Activated naive CD4-positive, alpha-beta T cell treated with Interleukin-2 at 50 U/mL for 16 hours (primary cell): Measurements from ENCODE around the gene TLCD5.

Experiments
- DNase-seq: peaks from one replicate; pipeline ENCODE4 v3.0.0-alpha.2; 2020

TLCD5 gene

DNA sequence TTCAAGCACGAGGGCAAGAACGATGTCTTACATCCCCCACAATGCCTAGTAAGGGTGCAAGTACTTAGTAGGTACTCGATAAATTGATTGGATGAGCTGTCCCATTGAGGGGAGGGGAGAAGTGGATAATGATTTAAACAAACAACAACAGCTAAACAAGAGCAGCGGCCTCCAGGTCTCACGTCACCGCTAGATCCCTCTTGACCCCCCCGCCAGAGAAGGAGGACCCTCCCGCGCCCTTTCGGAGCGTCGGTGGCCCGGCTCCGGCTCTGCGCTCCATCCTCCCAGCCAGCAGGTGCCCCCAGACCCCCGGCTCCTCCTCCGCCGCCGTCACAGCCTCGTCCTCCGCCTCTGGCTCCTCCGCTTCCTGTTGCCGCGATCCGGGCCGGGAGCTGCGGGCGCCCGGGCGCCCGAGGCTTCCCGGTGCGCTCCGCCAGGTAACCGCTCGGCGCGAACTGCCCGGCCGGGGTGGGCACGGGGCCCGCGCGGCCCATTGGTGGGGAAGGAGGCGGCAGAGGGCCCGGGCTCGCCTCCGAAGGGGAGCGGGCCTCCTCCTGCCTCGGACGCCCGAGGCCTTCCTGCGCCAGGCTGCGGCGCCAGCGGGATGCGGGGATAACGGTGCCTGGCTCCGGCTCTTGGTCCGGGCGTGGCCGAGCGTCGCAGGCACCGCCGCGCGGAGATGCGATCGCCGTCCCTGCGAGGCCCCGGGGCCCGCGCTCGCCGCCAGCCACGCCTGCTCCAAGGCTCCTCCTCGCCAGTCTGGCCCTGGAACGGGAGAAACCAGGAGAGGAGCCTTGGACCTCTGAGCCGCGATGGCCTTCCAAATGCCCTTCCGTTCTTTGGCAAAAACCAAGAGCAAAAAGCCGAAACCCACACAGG is at the start of gene TLCD5:
Gene TLCD5 (plus strand): TSS at position 368 of the 879 bp plus-strand sequence. CDS start 2,143 bp downstream, outside the sequence.
- DNase-seq, result peak; percentile 42

DNA sequence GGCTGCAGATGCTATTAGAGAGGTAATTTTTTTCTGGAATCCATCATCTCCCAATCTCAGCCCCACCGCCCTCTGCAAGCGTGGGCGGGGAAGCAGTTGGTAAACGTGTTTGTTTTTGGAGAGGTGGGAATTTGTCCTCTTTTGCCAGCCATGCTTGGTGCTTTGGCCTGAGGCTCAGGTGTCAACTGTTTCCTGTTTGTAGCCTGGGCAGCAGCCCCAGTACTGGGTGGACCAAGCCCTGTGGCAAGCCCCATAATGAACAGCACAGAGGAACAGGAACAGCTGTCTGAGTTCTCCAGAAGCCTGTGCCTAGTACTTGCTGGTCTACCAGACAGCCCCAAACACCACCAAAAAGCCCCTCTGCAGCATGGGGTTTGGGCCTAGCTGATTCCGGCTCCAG is 45.6 kb upstream of the TLCD5 start:
- no peak for DNase-seq

DNA sequence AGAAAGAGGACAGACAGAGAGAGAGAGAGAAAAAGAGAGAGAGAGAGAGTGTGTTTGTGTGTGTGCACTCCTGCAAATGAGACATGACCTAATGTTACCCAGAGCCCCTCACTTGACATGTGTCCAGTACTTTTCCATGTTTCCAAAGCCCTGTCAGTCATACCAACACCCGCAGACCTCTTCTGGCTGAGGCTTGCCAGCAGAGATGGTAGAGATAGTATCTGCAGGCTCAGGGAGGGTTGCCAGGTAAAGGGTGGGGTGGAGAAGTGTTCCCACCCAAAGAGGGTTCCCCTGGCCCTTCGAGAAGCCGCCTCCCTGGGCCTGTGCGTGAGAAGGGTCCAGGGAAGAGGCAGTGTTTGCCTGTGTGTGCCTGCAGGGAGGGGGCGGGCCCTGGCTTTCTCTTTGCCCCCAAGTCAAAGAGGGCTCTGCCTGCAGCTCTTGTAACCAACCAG is 44.5 kb upstream of the TLCD5 start:
- no peak for DNase-seq

DNA sequence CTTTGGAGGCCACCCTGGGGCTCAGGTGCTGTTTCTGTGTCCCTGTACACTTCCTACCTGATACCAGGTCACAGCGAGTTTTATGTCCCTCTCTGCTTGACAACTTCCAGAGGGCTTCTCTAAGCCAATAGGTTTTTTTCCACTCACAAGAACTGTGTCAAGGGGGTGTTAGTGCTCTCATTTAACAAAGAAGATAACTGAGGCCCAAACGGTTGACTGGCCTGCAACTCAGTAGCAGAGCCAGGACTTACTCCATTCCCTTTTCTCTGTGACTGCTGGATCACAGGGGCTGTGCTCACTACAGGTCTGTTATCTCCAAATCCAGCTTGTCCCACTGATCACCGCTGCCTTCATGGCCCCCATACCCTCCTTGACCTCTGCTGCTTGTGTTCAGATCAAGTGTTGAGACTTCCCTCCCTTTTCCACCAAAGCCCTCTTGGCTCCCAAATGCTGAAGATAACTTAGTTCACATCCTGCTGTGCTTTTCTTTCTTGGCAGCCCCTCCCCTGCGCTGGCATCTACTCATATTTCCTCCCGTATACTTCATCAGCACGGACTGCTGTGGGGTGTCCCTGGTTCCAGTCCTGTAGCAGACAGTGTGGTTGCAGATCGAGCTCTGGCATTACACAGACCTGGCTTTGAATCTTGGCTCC is 43.8 kb upstream of the TLCD5 start:
- DNase-seq, result no peak

DNA sequence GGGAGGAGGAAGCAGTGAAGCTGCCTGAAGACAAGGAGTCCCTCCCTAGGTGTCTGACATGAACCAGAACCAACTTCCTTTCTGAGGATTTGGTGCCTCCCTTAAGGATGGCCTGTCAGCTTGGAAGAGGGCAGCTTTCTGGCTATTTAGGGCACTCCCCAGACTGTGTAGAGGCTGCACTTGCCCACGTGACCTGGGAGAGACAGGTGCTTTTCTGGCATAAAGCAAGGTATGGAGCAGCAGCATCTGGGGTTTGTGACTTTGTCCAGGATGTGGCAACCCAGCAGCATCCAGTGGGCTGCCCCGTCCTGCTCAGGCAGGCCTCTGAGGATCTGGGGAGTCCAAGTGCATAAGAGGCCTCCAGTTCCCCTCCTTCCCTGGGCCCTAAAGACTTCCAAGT is 42.0 kb upstream of the TLCD5 start:
- DNase-seq, result no peak

DNA sequence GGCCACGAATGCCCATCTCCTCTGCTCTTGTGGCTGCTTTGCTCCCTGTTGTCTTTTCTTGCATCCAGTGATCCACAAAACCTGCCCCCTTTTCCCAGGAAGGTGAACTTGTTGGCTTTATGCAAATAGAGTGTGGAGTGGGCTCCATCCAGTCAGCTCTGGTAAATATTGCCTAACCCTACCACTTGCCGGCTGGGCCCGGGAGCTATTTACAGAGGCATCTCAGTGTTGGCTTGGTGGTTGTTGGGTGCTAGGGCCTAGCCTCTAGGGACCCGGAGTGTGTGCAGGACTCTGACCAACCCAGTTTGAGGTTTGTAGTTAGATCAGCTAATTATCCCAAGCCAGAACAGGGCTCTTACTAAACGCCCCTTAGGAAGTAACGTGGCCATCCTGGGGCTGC is 40.8 kb upstream of the TLCD5 start:
- no peak for DNase-seq

DNA sequence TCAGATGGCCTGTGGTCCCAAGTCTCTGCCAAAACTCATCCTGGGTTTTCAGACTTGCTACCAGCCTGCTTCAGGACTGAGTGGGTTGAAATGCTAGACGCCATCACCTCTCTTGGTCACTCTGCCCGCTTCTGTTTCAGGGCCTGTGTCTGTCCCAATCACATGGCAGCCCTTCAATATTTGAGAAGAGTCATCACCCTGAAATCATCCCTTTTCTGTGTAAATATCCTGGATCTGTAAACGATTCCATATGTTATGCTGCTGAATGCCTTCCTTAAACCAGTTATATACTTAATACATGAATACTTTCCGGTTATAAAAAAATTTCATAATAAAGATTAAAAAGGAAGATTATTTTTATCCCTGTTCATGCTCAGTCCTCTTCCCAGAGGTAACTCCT is 39.8 kb upstream of the TLCD5 start:
- DNase-seq, result no peak

DNA sequence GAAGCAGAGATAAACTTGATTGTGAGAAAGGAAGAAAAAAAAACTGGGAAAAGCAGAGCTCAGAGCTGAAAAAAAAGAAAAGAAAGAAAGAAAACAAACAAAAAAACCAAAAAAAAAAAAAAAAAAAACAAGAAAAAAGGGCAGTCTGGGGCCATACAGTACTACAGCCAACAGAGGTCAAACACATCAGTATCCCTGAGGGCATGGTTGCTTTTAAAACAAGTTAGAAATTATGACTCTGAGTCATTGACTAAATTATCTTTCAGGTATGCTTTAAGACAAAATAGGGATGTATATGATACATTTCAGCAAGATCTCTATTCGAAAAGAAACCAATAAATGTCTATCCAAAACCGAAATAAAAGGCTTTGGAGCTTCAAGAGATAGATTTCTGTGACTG is 37.1 kb upstream of the TLCD5 start:
- DNase-seq, result no peak

DNA sequence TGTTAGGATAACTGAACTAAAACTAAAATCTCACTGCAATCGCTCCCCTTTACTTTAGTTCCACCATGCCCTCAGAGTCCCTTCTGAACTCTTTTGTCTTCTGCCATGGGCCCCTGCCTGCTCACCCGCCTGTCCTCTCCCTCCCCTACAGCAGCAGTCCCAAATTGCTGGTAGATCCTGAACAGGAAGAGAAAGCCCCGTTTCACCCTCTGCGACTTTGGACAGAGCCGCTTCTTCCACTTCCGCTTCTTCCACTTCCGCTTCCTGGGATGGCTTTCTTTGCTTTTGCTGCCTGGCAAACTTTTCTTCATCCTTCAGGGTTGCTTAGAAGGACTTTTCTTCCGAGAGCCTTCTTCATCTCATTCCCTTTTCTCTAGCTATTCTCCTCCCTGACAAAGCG is 35.7 kb upstream of the TLCD5 start:
- DNase-seq, result no peak

DNA sequence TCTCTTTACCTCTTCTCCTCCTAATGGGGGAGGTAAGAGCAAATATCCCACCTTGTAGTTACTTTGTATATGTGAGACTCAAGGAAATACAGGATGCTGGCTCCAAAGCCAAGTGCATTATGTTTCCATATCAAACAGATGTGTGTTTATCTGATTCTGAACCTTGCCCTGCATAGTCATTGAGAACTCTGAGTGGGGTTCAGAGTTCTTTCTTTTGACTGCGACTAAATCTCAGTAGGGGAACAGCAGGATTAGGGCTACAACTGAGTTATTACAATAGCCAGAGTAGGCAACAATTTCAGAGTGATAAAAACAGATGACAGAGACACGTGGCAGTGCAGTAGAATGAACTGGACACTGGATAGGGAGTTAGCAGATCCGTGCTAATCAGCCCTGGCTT is 34.1 kb upstream of the TLCD5 start:
- DNase-seq, result no peak

DNA sequence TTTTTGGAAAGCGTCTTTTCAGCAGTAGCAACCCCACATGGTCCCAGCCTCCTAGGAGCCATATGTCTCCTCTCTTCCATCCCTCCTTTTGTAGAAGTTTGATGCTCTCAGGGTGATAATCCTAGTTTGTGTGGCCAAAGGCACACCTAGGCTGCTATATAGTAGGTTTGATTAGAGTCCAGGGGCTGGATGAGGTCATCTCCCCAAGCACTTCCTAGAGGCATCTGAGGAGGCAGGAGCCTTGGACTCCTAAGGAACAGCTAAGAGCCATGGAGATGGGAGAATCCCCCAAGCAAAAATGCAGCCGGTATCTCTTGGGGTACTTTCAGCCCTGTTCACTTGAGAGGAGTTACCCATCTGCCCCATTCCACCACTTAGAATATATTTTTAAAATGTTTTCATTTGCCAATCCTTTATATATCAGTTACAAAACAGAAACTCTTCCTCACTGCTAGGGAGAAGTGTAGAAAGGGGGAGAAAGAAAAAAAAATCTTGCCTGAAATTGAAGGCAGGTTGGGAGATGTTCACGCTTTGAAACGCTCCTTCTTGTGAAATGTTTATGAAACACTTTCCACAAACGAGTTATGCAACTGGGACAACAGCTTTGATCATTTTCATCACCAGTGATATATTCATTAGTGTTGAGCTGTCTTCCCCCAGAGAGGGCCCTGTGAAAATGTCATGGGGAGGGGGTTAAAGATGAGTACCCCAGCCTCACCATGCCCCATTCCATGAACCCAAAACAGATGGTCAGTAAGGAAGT is 31.9 kb upstream of the TLCD5 start:
- DNase-seq, result no peak

DNA sequence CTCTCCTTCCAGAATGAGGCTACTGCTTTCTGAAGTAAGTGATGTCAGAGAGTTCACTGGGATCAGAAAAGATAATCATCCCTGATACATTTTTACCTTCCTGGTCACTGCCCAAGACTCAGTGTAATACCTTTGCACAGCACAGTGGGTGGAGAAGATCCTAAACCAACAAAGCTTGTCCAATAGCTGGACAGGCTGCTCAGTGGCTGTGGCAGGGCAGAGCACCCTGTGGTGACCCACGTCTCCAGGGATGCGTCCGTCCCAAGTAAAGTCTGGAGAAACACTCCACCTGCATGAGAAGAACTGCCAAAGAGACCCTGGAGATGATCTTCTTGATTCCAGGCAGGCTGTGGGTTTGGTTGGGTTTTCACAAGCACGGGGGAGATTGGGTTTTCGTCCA is 31.0 kb upstream of the TLCD5 start:
- DNase-seq, result no peak

DNA sequence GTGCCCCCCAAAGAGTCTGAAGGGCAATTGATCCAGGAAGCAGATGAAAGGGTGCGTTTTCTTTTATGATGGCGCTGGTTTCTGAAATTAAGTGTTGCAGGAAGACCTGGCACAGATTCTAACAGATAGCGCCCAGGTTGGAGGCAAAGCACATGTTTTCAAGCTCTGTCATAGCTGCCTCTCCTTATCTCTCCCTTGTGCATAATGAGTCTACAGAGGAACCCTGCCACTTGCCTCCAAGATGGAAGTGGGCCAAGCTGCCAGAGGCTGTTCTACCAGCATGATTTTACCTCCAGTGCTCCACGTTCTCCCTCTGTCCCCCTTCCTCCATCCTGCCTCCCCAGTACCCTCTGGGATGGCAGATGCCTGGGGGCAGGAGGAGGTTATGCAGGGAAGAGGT is 30.0 kb upstream of the TLCD5 start:
- no peak for DNase-seq

DNA sequence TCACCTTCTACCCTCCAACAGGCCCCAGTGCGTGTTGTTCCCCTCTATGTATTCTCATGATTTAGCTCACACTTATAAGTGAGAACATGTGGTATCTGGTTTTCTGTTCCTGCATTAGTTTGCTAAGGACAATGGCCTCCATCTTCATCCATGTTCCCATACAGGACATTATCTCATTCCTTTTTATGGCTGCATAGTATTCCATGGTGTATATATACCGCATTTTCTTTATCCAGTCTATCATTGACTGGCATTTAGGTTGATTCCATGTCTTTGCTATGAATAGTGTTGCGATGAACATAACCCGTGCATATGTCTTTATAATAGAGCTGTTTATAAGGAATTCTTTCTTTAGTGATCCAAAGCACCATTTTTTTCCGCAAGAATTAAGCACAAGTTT is 28.5 kb upstream of the TLCD5 start:
- DNase-seq, result no peak

DNA sequence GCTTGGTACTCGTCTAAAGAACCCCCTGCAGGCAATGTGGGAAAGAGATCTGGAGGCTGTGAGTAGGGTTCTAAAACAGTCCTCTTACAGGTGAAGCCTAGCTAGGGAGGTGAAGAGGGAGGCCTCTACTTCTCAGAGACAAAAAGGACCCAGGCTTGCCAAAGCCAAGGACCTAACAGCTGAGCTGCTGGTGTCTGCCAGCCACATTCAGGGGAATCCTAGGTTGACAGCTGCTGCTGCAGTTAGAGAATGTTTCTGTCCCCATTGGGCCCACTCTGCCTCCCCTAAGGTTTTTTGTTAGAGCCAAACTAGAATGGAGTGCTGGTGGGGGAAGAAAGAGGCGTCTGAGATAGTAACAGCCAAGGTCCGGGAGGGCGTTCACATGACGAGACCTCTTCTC is 26.6 kb upstream of the TLCD5 start:
- no peak for DNase-seq

DNA sequence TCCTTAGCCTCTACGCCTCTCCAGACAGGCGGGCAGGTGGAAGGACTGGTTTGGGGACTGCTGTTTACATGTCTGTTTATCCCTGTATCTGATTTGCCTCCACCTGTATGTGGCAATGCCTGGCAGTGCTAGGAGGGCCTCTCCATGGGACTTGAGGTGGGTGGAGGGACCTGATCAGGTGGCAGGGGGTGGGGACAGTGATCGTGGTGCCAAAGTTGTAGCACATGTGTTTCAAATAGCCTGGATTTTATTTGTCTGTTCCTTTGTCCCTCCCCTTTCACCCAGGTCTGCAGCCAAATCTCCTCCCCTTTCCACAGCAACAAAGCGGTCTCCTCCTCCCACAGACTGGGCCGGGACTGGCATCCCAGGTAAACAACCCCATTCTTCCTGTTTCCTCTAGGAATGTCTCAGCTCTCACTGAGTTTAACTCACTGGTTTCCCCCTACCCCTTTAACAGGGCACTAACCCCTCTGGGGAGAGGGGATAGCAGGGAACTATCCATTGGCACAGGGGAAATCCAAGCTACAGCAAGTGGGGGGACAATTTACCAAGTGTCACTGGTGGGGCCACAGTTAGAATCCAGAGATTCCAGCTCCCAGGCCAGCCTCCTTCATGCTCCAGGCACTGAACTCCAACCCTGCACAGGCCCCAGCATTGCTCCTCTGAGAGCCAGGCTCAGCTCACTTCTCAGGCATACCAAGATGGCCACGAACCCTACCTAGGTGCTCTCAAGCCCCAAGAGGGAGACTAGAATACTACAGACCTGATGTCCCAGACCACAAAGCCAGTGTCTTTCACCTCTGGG is 22.9 kb upstream of the TLCD5 start:
- no peak for DNase-seq

DNA sequence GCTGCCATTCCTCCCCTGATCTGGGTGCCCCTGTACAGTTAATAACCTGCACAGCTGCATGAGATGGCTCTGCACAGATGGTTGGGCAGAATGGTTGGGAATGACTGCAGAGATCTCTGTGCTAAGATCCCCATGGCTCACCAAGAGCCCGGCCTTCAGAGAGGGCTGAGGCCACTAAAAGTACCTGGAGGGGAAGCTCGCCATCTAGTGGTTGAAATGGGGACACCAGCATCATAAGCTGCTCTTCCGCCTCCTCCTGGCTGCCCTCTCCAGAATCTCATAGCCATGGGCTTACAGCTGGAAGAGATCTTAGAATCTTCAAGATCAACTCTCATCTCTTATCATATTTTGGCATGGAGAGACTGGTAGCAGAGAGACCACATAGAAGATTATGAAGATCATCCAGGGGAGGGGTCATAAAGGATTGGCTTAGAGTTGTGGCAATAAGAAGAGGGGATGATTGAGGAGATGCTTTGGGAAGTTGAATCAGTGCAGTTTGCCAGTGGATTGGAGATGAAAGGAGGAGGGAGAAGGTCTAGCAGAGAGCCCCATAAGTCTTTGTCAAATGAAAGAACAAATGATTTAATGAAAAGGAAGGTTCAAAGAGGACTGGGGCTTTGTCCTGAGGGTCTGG is 22.0 kb upstream of the TLCD5 start:
- DNase-seq, result peak; percentile 66

DNA sequence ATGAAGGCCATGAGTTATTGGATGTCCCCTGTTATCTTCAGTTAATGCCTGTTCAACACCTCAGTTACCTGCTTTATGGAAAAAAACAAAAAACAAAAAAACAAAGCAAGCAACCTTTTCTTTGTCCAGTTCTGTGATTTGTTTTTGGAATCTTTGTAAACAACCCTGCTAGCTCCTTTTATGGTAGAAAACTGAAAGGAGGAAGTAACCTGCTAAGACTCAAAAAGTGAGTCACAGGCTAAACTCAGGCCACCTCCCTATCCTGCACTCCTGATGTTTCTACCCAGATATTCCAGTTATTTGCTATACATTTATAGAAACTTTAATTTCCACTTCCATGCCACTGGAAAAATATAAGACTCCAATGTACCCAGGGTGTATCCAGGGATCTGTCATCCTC is 20.6 kb upstream of the TLCD5 start:
- DNase-seq, result no peak

DNA sequence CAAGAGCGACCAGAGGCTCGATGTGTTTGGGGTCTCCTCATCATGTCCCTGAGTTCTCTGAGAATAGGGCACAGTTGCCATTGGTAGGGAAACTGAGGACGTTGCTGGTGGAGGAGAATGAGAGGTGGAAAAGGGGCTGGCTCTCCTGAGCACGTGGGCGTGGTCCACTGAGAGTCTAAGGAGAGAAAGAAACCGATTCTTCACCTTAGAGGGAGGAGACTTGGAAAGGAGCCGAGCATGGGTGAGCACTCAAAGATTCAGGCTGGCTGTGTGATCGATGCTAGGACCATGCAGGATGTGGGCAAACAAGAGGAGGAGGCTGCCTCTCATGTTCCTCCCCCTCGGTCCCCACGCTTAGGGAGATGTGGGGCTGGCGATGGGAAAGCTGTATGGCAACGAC is 19.8 kb upstream of the TLCD5 start:
- DNase-seq, result no peak

DNA sequence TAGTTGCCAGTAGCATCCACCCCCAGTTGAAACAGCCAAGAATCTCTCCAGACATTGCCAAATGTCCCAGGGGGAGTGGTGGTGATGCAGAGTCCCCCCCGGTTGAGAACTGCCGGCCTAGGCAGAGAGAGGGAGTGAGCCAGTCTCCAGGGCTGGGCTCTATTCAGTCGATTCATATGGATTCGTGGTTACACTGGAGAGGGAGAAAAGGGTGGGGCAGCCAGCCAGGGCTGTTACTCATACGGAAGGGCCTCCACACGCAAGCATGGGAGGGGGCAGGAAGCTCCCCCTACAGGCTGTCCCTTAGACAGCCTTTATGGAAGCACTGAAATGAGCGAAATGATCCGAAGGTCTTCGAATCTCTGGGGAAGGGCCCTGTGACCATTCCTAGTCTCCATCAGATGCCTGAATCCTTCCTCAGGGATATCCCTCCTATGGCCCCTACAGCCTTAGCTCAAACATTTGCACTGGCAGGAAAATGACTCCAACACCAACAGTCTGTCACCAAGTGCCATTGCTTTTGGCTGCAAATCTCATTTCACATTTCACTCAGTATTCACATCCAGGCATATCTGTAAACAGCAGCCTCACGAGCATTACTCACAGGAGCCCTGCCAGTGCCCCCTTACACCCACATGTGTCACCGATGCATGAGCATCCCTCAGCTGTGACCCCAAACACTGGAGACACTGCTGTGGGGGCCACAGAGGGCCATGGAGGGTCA is 18.4 kb upstream of the TLCD5 start:
- DNase-seq, result no peak

DNA sequence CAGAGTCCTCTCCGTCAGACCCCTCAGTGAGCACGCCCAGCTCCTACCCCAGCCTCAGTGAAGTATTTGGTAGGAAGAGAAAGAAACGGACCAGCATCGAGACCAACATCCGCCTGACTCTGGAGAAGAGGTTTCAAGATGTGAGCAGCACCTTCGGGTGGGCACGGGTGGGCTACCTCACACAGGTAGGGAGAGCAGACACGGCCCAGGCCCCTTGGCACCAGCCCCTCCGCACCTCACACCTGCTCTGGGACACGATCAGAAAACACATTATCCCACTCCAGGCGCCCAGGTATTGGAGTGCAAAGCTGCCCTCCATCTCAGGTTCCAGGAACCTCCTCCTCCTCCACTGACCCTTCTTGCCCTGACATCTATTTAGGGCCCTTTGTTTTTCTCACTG is 17.6 kb upstream of the TLCD5 start:
- no peak for DNase-seq

DNA sequence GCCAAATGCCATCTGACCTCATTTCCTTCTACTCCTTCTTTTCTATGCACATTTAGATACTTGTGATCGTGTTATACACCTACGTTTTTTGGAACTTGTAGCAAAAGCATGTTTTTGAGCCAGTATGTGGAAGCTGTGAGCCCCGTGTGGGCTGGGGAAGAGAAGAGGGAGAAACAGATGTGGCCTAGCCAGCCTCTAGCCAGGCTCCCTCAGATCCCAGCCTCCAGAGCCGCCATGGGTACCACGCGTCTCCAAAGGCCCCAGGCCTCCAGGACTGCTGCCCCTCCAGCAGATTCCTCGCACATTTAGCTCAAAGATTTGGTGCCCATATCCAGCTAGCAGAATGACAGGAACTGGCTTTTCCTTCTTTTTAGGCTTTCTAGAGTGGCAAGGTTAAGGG is 17.0 kb upstream of the TLCD5 start:
- DNase-seq, result no peak
